Measurements from ENCODE around the gene DNAJC11.
"Not testable (repeated sequence)": the region's sequence is repeated elsewhere in the genome, so short reads cannot be mapped to it uniquely, and the experiment has no call there.

The DNAJC11 gene

GRCh38 chr1:6648556-6648955 lies 53.1 kb downstream of the DNAJC11 start:
- no peak for DNase-seq

GRCh38 chr1:6646499-6647148 lies 55.0 kb downstream of the DNAJC11 start:
- DNase-seq = peak; percentile 37

- no peak for DNase-seq
These were observed 56.6 kb downstream of the DNAJC11 start for GRCh38 chr1:6645018-6645417.

- not testable (repeated sequence) for DNase-seq
These were observed 60.7 kb downstream of the DNAJC11 start for GRCh38 chr1:6640867-6641266.

GRCh38 chr1:6638226-6638625 lies 63.4 kb downstream of the DNAJC11 start:
- peak; percentile 45 for DNase-seq

- DNase-seq = no peak
These were observed 63.8 kb downstream of the DNAJC11 start for GRCh38 chr1:6637770-6638169.

GRCh38 chr1:6636778-6637177 lies 64.8 kb downstream of the DNAJC11 start:
- not testable (repeated sequence) for DNase-seq

GRCh38 chr1:6635910-6636760 lies 65.5 kb downstream of the DNAJC11 start:
- no peak for DNase-seq

- DNase-seq = no peak
These were observed 66.3 kb downstream of the DNAJC11 start for GRCh38 chr1:6635161-6635909.

- DNase-seq = peak; percentile 7
These were observed 67.1 kb downstream of the DNAJC11 start for GRCh38 chr1:6634371-6635052.

- no peak for DNase-seq
These were observed 68.8 kb downstream of the DNAJC11 start for GRCh38 chr1:6632588-6633514.

GRCh38 chr1:6631058-6631457 lies 70.6 kb downstream of the DNAJC11 start:
- no peak for DNase-seq

GRCh38 chr1:6630027-6630426 lies 71.6 kb downstream of the DNAJC11 start:
- DNase-seq = no peak

- no peak for DNase-seq
These were observed 72.6 kb downstream of the DNAJC11 start for GRCh38 chr1:6628971-6629479.

- DNase-seq = no peak
These were observed 73.6 kb downstream of the DNAJC11 start for GRCh38 chr1:6627841-6628545.

- no peak for DNase-seq
These were observed 74.6 kb downstream of the DNAJC11 start for GRCh38 chr1:6627031-6627430.

GRCh38 chr1:6625584-6626149 lies 75.9 kb downstream of the DNAJC11 start:
- DNase-seq = no peak

GRCh38 chr1:6624710-6625583 lies 76.7 kb downstream of the DNAJC11 start, which contains the start of gene THAP3:
TSS of gene THAP3 (plus strand) at chr1:6624868. CDS start at chr1:6625219, 351 bp downstream.
- peak; percentile 85 for DNase-seq

GRCh38 chr1:6623269-6623965 lies 78.2 kb downstream of the DNAJC11 start:
- DNase-seq = no peak

All from midbrain (tissue), 1 donor.